ENCODE results near the gene TTLL13. TPM values are rescaled to one million over a fixed set of nuclear protein-coding genes. Genes with fewer than 3 reads are reported as not detected.

Gene TTLL13
- total RNA-seq, 1 donor: under 0.01 TPM

- H3K4me3 ChIP-seq (ENCODE audit: low read depth, low read length): no peak overlapping the region
- TF ChIP-seq CTCF (IDR thresholded peaks at IDR 0.05; ENCODE audit: insufficient read depth, low read depth, low read length): no peak
- DNase-seq (ENCODE audit: low read depth): no peak
Observed at GRCh38 chr15:90210593-90210992, 38.8 kb upstream of the TTLL13 start.

- H3K4me3 ChIP-seq (ENCODE audit: low read depth, low read length): no peak overlapping the region
- no peak for DNase-seq (ENCODE audit: low read depth)
- TF ChIP-seq CTCF (IDR thresholded peaks at IDR 0.05; ENCODE audit: insufficient read depth, low read depth, low read length): no peak
Observed at GRCh38 chr15:90211009-90211408, 38.3 kb upstream of the TTLL13 start.

- DNase-seq (ENCODE audit: low read depth): peak; percentile 44
- no peak for TF ChIP-seq CTCF (IDR thresholded peaks at IDR 0.05; ENCODE audit: insufficient read depth, low read depth, low read length)
- no peak overlapping the region for H3K4me3 ChIP-seq (ENCODE audit: low read depth, low read length)
Observed at GRCh38 chr15:90211440-90212143, 37.8 kb upstream of the TTLL13 start.

GRCh38 chr15:90212221-90213098 lies 36.9 kb upstream of the TTLL13 start:
- no peak overlapping the region for H3K4me3 ChIP-seq (ENCODE audit: low read depth, low read length)
- DNase-seq (ENCODE audit: low read depth): no peak
- TF ChIP-seq CTCF (IDR thresholded peaks at IDR 0.05; ENCODE audit: insufficient read depth, low read depth, low read length): no peak

GRCh38 chr15:90213122-90213817 lies 36.1 kb upstream of the TTLL13 start:
- no peak for DNase-seq (ENCODE audit: low read depth)
- TF ChIP-seq CTCF (IDR thresholded peaks at IDR 0.05; ENCODE audit: insufficient read depth, low read depth, low read length): no peak
- H3K4me3 ChIP-seq (ENCODE audit: low read depth, low read length): no peak overlapping the region

GRCh38 chr15:90213818-90214204 lies 35.5 kb upstream of the TTLL13 start:
- DNase-seq (ENCODE audit: low read depth): no peak
- TF ChIP-seq CTCF (IDR thresholded peaks at IDR 0.05; ENCODE audit: insufficient read depth, low read depth, low read length): no peak
- no peak overlapping the region for H3K4me3 ChIP-seq (ENCODE audit: low read depth, low read length)

Measured in fibroblast of villous mesenchyme (primary cell).